ENCODE results near the gene WWC2.

WWC2 gene

DNA sequence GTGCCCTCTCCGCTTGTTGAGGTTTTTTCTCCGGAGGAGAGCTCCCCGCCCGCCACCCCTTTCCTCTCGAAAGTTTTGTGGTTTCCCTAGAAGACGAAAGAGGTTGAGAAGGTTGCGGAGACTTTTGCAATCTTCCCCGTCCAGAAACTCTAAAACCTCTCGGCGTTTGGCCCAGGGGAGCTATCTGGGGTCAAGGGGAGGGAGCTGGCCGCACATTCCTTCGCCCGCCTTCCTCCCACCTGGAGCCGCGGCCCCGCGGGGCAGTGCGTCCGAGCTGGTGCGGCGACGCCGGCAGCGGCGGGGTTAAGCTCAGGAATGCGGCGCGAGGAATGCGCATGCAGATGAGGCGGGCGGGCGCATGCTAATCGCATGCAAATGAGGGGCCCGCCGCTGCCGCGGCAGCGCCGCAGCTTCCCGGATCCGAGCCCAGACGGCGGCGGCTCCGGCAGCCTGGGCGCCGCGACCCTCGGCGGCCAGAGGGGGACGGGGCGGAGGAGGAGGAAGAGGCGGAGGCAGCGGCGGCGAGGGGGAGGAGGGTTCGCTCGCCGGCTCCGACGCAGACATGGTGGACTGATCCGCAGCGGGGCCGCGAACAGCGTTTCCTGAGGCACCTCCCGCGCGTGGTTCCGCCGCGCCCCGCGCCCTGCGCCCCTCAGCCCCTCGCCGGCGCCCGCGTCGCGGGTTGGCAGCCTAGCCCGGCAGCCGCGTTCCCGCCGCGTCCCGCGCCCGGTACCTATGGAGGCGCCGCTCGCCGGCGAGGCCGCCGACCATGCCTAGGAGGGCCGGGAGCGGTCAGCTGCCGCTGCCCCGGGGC is at the start of gene WWC2:
TSS of gene WWC2 (plus strand) at position 535 of the 814 bp plus-strand sequence. CDS start at position 770, 235 bp downstream.
- TF ChIP-seq, protein P1, sequence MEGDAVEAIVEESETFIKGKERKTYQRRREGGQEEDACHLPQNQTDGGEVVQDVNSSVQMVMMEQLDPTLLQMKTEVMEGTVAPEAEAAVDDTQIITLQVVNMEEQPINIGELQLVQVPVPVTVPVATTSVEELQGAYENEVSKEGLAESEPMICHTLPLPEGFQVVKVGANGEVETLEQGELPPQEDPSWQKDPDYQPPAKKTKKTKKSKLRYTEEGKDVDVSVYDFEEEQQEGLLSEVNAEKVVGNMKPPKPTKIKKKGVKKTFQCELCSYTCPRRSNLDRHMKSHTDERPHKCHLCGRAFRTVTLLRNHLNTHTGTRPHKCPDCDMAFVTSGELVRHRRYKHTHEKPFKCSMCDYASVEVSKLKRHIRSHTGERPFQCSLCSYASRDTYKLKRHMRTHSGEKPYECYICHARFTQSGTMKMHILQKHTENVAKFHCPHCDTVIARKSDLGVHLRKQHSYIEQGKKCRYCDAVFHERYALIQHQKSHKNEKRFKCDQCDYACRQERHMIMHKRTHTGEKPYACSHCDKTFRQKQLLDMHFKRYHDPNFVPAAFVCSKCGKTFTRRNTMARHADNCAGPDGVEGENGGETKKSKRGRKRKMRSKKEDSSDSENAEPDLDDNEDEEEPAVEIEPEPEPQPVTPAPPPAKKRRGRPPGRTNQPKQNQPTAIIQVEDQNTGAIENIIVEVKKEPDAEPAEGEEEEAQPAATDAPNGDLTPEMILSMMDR (IDR thresholded peaks at IDR 0.05; ENCODE audit: insufficient read depth, low read depth, low read length, missing control alignments) = no peak
- DNase-seq (ENCODE audit: low read depth) = peak; percentile 35
- peak within 1 kb of the TSS; percentile 43 for H3K4me3 ChIP-seq (ENCODE audit: low read depth, low read length)

DNA sequence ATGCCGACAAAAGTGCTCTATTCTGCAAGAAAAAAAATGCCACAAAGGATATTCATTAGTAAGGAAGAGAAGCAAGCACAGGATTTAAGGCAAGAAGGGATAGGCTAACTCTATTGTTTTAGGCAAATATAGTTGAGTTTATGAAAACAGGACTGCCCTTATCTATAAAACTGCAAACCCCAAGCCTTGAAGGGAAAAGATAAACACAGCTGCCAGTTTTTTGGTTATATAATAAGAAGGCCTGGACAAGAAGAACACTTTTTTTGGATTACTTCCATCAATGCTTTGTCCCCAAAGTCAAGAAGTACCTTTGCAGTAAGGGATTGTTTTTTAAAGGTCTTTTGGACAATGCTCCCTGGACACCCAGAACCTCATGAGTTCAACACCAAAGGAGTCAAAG is 45.4 kb upstream of the WWC2 start:
- no peak for DNase-seq (ENCODE audit: low read depth)
- TF ChIP-seq, protein P1 (IDR thresholded peaks at IDR 0.05; ENCODE audit: insufficient read depth, low read depth, low read length, missing control alignments) = no peak
- no peak overlapping the region for H3K4me3 ChIP-seq (ENCODE audit: low read depth, low read length)

DNA sequence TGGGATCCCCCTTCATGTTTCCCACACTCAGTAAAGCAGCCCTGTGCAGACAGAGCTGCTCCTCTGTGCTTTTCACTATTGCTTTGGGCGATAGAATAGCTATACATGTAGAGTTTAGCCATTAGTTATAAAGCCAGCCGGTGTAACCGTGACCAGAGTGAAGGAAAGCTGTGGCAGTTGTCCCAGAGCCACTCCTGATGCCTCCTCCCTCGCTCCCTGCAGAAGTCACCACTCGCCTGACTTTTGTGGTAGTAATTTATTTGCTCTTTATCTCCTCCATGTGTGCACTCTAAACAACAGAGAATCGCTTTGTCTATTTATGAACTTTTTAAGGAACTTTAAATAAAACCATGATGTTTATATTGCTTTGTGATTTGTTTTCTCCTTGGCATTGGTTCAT is 41.8 kb upstream of the WWC2 start:
- no peak overlapping the region for H3K4me3 ChIP-seq (ENCODE audit: low read depth, low read length)
- TF ChIP-seq, protein P1 (IDR thresholded peaks at IDR 0.05; ENCODE audit: insufficient read depth, low read depth, low read length, missing control alignments) = no peak
- DNase-seq (ENCODE audit: low read depth) = no peak

DNA sequence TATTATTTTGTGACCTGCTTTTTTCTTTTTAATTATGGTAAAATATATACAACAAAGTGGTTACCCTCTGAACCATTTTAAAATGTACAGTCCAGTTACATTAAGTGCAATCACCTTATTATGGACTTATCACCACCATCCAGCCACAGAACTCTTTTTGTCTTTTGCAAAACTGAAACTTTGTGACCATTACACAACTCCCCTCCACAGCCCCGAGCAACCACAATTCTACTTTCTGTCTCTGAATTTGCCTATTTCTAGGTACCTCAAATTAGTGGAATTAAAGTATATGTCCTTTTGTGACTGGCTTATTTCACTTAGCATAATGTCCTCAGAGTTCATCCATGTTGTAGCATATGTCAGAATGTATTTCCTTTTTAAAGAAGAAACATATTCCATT is 39.3 kb upstream of the WWC2 start:
- TF ChIP-seq, protein P1 (IDR thresholded peaks at IDR 0.05; ENCODE audit: insufficient read depth, low read depth, low read length, missing control alignments) = no peak
- DNase-seq (ENCODE audit: low read depth) = peak; percentile 24
- no peak overlapping the region for H3K4me3 ChIP-seq (ENCODE audit: low read depth, low read length)

DNA sequence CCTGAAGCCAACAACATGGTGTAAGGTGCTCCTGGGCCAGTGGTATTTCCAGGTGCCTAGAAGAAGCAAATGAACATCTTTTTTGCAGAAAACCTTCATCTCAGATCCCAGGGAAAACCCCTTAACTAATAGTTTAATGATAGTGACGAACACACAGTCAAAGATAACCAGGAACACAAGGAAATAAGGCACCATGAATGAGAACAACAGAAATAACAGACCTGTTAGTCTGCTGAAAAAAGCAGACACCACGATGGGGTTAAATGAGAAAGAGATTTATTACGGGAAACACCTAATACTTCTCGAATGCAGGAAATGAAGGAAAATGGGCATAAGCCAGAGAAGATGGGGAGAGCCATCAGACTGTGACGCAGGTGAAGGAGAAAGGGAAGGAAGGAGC is 30.6 kb upstream of the WWC2 start:
- no peak for DNase-seq (ENCODE audit: low read depth)
- TF ChIP-seq, protein P1 (IDR thresholded peaks at IDR 0.05; ENCODE audit: insufficient read depth, low read depth, low read length, missing control alignments) = no peak
- H3K4me3 ChIP-seq (ENCODE audit: low read depth, low read length) = no peak overlapping the region

DNA sequence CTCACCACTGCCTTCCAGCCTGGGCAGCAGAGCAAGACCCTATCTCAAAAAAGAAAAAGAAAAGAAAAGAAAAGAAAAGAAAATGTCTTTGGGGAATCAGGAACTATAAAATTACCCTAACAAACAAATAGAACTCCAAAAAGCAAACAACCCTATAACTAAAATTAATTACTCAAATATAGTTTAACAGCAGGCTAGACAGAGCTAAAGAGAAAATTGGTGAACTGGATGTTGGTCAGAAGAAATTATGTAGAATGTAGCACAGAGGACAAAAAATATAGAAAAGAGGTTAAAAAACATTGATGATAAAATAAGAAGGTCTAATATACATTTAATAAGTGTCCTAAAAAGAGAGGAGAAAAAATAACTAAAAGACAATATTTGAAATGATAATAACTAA is 27.8 kb upstream of the WWC2 start:
- no peak overlapping the region for H3K4me3 ChIP-seq (ENCODE audit: low read depth, low read length)
- DNase-seq (ENCODE audit: low read depth) = no peak
- TF ChIP-seq, protein P1 (IDR thresholded peaks at IDR 0.05; ENCODE audit: insufficient read depth, low read depth, low read length, missing control alignments) = no peak

DNA sequence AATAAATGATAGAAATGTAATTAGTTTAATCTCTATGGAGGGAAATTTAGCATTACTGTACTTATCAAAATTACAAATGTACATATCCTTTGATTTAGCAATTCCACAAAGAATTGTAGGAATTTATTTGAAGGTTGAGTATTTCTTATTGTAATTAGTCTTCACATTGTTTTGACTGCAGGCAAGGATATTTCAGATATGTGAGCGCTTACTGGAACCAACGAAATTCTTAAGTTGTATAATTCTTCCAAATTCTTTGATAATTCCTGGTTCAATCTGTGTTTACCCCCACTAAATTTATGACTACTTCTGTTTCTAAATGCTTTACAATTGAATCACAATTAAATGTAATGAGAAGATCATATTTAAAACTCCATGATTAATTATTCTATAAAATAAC is 26.9 kb upstream of the WWC2 start:
- no peak overlapping the region for H3K4me3 ChIP-seq (ENCODE audit: low read depth, low read length)
- TF ChIP-seq, protein P1 (IDR thresholded peaks at IDR 0.05; ENCODE audit: insufficient read depth, low read depth, low read length, missing control alignments) = no peak
- DNase-seq (ENCODE audit: low read depth) = no peak

All from GM12865 (cell line).